Sigmoid colon (tissue), 7 donors: ENCODE results near the gene STPG1. TPM values are rescaled to one million over a fixed set of nuclear protein-coding genes. Genes with fewer than 3 reads are reported as not detected.

Experiments
- DNase-seq: peaks from one replicate; pipeline ENCODE4 v3.0.0-alpha.2; 2019
- H3K27ac ChIP-seq, 4 donors: fragments of 200-600 bp; sonication (generic); one replicate each; pipeline ENCODE4 v1.5.1; 2016 to 2019; ENCODE audit warnings: mild to moderate bottlenecking in 1 of 4
- H3K27me3 ChIP-seq, 3 donors: fragments of 200-600 bp; sonication (generic); one replicate each; pipeline ENCODE4 v1.5.1; 2019; ENCODE audit warnings: mild to moderate bottlenecking in 1 of 3
- H3K36me3 ChIP-seq, 4 donors: fragments of 200-600 bp; sonication (generic); one replicate each; pipeline ENCODE4 v1.5.1; 2016 to 2019
- H3K4me1 ChIP-seq, 4 donors: fragments of 200-600 bp; sonication (generic); one replicate each; pipeline ENCODE4 v1.5.1; 2017 to 2019
- H3K4me3 ChIP-seq, 4 donors: fragments of 200-600 bp; sonication (generic); one replicate each; pipeline ENCODE4 v1.5.1; 2017 to 2019; ENCODE audit warnings: mild to moderate bottlenecking in 2 of 4, moderate library complexity in 1 of 4
- H3K9me3 ChIP-seq, 4 donors: fragments of 200-600 bp in 3 of 4; sonication (generic) in 3 of 4; one replicate each; pipeline versions ENCODE4 v1.5.1 to v1.6.1; 2013 to 2019
- EP300 ChIP-seq, 4 donors: sonication (generic); formaldehyde crosslinking; IDR thresholded peaks; one replicate each; pipeline ENCODE4 v1.6.1; 2017; ENCODE audit warnings: antibody characterized with exemption in 4 of 4
- POLR2A ChIP-seq, 2 donors: fragments of 450-650 bp; IDR thresholded peaks; one replicate each; pipeline ENCODE4 v1.6.1; 2016; ENCODE audit warnings: antibody characterized with exemption in 2 of 2, mild to moderate bottlenecking in 2 of 2, moderate library complexity in 2 of 2
- POLR2AphosphoS5 ChIP-seq, 4 donors: sonication (generic); formaldehyde crosslinking; IDR thresholded peaks; one replicate each; pipeline ENCODE4 v1.6.1; 2017; ENCODE audit warnings: antibody characterized with exemption in 4 of 4
- WGBS, 2 donors: extraction: QIAGEN DNeasy Blood & Tissue Kit; methylation state at CpG; one replicate each; pipeline ENCODE4 v1.1.7; 2013; 5-methylcytosine and 5-hydroxymethylcytosine counted together
- intact Hi-C: fragments of 100-400 bp; cut with DNase I; formaldehyde crosslinking; loops from one replicate; pipeline ENCODE4 v1.15.1; 2023
- polyA plus RNA-seq, 3 donors: library from polyadenylated mRNA; stranded (reverse); fragments of 200-250 nt; gene quantifications; one replicate each; pipeline ENCODE4 v1.2.3, GENCODE V29; 2013
- total RNA-seq, 4 donors: library from RNA; depleted of rRNA; stranded (reverse); fragments of >200 nt; gene quantifications; one replicate each; pipeline ENCODE4 v1.1.0, GENCODE V29; 2016
- TF ChIP-seq, protein P1 (sequence below), 4 experiments: fragments of 450-650 bp in 3 of 4; fragments of 200-600 bp in 1 of 4; IDR thresholded peaks; one replicate each; pipeline ENCODE4 v1.5.1; 2016 to 2019; ENCODE audit warnings: antibody characterized with exemption in 4 of 4, mild to moderate bottlenecking in 3 of 4, moderate library complexity in 2 of 4
- donor health status: healthy with polysubstance abuse.
- donor health status: Bipolar disorder and iron deficiency.
- donor health status: healthy.

Gene STPG1
- total and polyA plus RNA-seq, 7 donors: 2.3 to 12.7 (median 4.6) TPM

DNA sequence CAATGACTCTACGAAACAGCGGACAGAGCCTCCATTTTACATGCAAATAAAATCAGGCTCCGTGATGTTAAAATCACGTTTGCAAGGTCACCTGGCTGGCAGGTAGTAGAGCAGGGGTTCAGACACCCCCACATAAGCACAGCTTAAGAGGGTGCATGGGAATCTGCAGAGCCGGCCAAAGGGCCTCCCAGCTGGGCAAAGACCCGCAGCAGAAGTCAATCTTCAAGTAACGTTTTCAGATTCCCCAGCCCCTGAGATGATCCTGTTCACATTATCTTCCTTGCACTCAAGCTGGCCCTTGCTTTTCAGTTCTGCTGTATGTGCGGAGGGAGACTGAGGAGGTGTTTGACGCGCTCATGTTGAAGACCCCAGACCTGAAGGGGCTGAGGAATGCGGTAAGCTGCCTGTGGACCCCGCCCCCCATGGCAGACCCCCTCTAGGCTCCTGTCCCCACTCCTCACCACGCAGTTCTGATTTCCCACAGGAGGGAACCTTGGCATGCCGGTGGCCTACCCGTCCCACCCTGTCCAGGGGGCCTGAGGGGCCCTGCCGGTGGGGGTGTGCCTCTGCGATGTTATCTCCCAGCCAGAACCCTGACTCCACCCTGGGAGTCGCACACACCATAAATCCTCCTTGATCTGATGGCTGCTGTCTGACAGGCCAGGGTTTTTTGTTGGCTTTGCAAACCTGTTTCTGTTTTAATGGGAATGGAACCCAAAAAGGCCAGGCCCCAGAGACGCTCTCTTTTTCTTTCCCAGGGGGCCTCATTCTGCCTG lies 66.2 kb downstream of the STPG1 start:
- no peak for TF ChIP-seq EP300 (IDR thresholded peaks at IDR 0.05)
- TF ChIP-seq, protein P1, sequence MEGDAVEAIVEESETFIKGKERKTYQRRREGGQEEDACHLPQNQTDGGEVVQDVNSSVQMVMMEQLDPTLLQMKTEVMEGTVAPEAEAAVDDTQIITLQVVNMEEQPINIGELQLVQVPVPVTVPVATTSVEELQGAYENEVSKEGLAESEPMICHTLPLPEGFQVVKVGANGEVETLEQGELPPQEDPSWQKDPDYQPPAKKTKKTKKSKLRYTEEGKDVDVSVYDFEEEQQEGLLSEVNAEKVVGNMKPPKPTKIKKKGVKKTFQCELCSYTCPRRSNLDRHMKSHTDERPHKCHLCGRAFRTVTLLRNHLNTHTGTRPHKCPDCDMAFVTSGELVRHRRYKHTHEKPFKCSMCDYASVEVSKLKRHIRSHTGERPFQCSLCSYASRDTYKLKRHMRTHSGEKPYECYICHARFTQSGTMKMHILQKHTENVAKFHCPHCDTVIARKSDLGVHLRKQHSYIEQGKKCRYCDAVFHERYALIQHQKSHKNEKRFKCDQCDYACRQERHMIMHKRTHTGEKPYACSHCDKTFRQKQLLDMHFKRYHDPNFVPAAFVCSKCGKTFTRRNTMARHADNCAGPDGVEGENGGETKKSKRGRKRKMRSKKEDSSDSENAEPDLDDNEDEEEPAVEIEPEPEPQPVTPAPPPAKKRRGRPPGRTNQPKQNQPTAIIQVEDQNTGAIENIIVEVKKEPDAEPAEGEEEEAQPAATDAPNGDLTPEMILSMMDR (IDR thresholded peaks at IDR 0.05): no peak
- WGBS, 2 donors: 73 to 79% methylated on average over 19 of the region's 19 CpGs
- Histone ChIP-seq H3K4me1 (no peaks in the 10 kb centered on the region), H3K27me3 (no peaks in the 10 kb centered on the region), H3K27ac (no peak overlapping the region), H3K9me3 (no peaks in the 10 kb centered on the region), H3K4me3 (no peak overlapping the region), H3K36me3 (no peaks in the 10 kb centered on the region)
- intact Hi-C loops: no loop called here
- no peak for DNase-seq

DNA sequence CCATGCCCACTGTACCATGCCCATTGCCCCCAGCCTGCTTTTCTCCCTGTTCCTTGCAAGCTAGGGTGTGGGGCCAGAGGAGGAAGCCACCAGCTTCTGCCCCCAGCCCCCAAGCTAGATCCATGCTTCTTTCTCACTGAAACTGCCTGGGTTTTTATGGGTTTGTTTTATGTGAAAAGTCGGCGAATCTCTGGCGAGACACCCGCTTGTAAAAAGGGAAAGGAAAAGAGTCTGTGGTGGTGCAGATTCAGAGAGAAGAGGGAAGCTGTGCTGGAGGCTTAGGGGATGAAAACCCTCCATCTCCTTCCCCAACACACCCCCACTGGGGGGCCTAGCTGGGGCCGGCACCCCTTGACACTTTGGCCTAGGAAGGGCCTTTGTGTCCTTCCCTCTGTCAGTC lies 68.2 kb downstream of the STPG1 start:
- no peaks in the 10 kb centered on the region for H3K36me3 ChIP-seq
- intact Hi-C loops: no loop called here
- H3K4me1 ChIP-seq: no peaks in the 10 kb centered on the region
- TF ChIP-seq, protein P1 (IDR thresholded peaks at IDR 0.05): no peak
- no peak for TF ChIP-seq POLR2AphosphoS5 (IDR thresholded peaks at IDR 0.05)
- no peak for TF ChIP-seq POLR2A (IDR thresholded peaks at IDR 0.05)
- H3K9me3 ChIP-seq: no peaks in the 10 kb centered on the region
- no peaks in the 10 kb centered on the region for H3K27me3 ChIP-seq
- DNase-seq: no peak
- 14 to 29% methylated on average over 5 of the region's 5 CpGs for WGBS, 2 donors
- no peak overlapping the region for H3K27ac ChIP-seq
- no peak overlapping the region for H3K4me3 ChIP-seq

DNA sequence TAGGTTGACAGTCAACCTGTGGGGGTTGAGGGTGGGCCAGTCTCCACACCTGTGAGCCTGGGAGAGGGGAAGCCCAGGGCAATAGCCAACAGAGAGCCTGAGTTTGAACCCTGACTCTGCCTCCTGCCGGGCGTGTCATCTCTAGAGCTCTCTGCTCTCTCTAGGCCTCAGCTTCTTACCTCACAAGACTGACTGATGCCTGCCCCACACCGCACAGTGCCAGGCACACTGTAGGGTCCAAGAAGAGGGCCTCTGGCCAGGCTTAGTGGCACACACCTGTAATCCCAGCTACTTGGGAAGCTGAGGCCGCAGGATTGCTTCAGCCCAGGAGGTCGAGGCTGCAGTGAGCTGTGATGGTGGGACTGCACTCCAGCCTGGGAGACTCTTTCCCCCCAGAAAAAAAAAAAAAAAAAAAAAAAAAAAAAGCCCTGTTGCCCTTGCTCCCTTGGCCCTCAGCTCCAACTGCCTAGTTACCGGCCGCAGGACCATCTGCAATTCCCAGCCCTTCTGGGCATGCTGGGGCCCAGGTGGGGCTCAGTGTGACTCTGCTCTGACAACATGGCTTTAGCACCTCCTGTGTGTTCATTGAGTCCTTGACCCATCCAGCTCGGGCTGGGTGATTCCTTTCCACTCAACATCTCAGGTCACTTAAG lies 69.4 kb downstream of the STPG1 start:
- H3K27ac ChIP-seq: no peak overlapping the region
- H3K36me3 ChIP-seq: no peaks in the 10 kb centered on the region
- no peak overlapping the region for H3K4me3 ChIP-seq
- DNase-seq: no peak
- H3K9me3 ChIP-seq: no peaks in the 10 kb centered on the region
- WGBS, 2 donors: 80 to 88% methylated on average over 8 of the region's 8 CpGs
- TF ChIP-seq POLR2AphosphoS5 (IDR thresholded peaks at IDR 0.05) (no peak), POLR2A (IDR thresholded peaks at IDR 0.05) (no peak), EP300 (IDR thresholded peaks at IDR 0.05) (no peak)
- TF ChIP-seq, protein P1 (IDR thresholded peaks at IDR 0.05): no peak
- no peaks in the 10 kb centered on the region for H3K27me3 ChIP-seq
- intact Hi-C loops: no loop called here
- no peaks in the 10 kb centered on the region for H3K4me1 ChIP-seq

DNA sequence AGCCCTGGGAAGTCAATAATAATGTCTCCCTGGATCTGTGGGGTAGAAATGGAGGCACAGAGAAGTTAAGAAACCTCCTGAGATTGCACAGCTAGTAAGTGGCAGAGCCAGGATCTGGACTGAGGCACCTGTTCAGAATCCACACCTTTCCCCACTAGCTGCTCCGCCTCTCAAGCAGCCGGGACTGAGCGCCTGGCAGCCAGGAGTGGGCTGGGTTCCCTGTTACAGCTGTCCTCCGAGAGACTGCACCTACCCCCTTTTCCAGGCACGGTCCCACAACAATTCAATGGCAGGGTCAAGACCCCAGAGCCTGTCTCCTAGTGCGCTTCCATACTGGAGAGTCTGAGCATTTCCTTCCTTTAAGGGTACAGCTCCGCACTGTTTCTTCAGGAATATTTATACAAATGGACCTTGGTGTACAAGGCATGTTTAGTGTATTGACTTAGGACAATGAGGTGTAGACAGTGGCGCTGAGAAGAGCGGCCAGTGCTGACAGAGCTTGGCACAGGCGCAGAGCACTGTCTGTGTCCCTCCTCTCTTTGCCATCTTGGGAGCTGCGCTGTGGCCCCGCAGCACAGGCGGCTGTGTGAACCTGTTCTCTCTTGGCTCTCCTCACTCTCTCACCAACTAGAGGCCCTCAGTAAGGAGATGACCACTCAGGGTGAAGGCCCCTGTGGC lies 70.0 kb downstream of the STPG1 start:
- Histone ChIP-seq H3K27me3 (no peaks in the 10 kb centered on the region), H3K4me1 (no peaks in the 10 kb centered on the region), H3K9me3 (no peaks in the 10 kb centered on the region), H3K36me3 (no peaks in the 10 kb centered on the region), H3K4me3 (no peak overlapping the region), H3K27ac (no peak overlapping the region)
- intact Hi-C loops: no loop called here
- DNase-seq: no peak
- no peak for TF ChIP-seq POLR2AphosphoS5 (IDR thresholded peaks at IDR 0.05)
- no peak for TF ChIP-seq POLR2A (IDR thresholded peaks at IDR 0.05)
- no peak for TF ChIP-seq EP300 (IDR thresholded peaks at IDR 0.05)
- TF ChIP-seq, protein P1 (IDR thresholded peaks at IDR 0.05): no peak
- 55 to 82% methylated on average over 13 of the region's 13 CpGs for WGBS, 2 donors
